Measurements from ENCODE around the gene AGO3.
"Not testable (repeated sequence)": the region's sequence is repeated elsewhere in the genome, so short reads cannot be mapped to it uniquely, and the experiment has no call there.

The AGO3 gene

GRCh38 chr1:35935442-35936388 lies 4.8 kb downstream of the AGO3 start:
- H3K36me3 Mint-ChIP-seq (ENCODE audit: low read depth): peaks cover 2% of the 10 kb centered on the region
- H3K4me1 Mint-ChIP-seq: peaks cover 49% of the 10 kb centered on the region
- H3K9me3 Mint-ChIP-seq: no peaks in the 10 kb centered on the region
- no peak for DNase-seq
- no peak overlapping the region for H3K27ac Mint-ChIP-seq
- H3K27me3 Mint-ChIP-seq: no peaks in the 10 kb centered on the region
- ATAC-seq: no peak
- H3K4me3 Mint-ChIP-seq: no peak overlapping the region

- ATAC-seq: no peak
- peaks cover 5% of the 10 kb centered on the region for H3K36me3 Mint-ChIP-seq (ENCODE audit: low read depth)
- H3K9me3 Mint-ChIP-seq: no peaks in the 10 kb centered on the region
- DNase-seq: no peak
- H3K4me3 Mint-ChIP-seq: no peak overlapping the region
- peaks cover 55% of the 10 kb centered on the region for H3K4me1 Mint-ChIP-seq
- H3K27me3 Mint-ChIP-seq: no peaks in the 10 kb centered on the region
- H3K27ac Mint-ChIP-seq: no peak overlapping the region
These were observed 5.9 kb downstream of the AGO3 start for GRCh38 chr1:35936838-35937237.

GRCh38 chr1:35939484-35939883 lies 8.6 kb downstream of the AGO3 start:
- peaks cover 55% of the 10 kb centered on the region for H3K4me1 Mint-ChIP-seq
- ATAC-seq (no peak), DNase-seq (no peak)
- H3K4me3 Mint-ChIP-seq: no peak overlapping the region
- H3K27ac Mint-ChIP-seq: no peak overlapping the region
- H3K27me3 Mint-ChIP-seq: no peaks in the 10 kb centered on the region
- H3K9me3 Mint-ChIP-seq: no peaks in the 10 kb centered on the region
- H3K36me3 Mint-ChIP-seq (ENCODE audit: low read depth): peaks cover 9% of the 10 kb centered on the region

GRCh38 chr1:35945327-35945726 lies 14.4 kb downstream of the AGO3 start:
- DNase-seq (no peak), ATAC-seq (no peak)
- Mint-ChIP-seq H3K9me3 (no peaks in the 10 kb centered on the region), H3K27ac (no peak overlapping the region), H3K4me1 (peaks cover 54% of the 10 kb centered on the region), H3K4me3 (no peak overlapping the region), H3K27me3 (no peaks in the 10 kb centered on the region), H3K36me3 (ENCODE audit: low read depth) (peaks cover 19% of the 10 kb centered on the region)

- Mint-ChIP-seq H3K27me3 (no peaks in the 10 kb centered on the region), H3K4me1 (peaks cover 37% of the 10 kb centered on the region), H3K4me3 (no peak overlapping the region), H3K9me3 (no peaks in the 10 kb centered on the region), H3K27ac (peak overlapping the region; percentile 33), H3K36me3 (ENCODE audit: low read depth) (peaks cover 14% of the 10 kb centered on the region)
- ATAC-seq: no peak
- DNase-seq: no peak
These were observed 16.6 kb downstream of the AGO3 start for GRCh38 chr1:35947547-35947946.

- Mint-ChIP-seq H3K36me3 (ENCODE audit: low read depth) (peaks cover 11% of the 10 kb centered on the region), H3K4me1 (no peaks in the 10 kb centered on the region), H3K4me3 (no peak overlapping the region), H3K9me3 (no peaks in the 10 kb centered on the region), H3K27me3 (no peaks in the 10 kb centered on the region), H3K27ac (no peak overlapping the region)
- ATAC-seq (no peak), DNase-seq (no peak)
These were observed 27.7 kb downstream of the AGO3 start for GRCh38 chr1:35958558-35958957.

- peaks cover 8% of the 10 kb centered on the region for H3K36me3 Mint-ChIP-seq (ENCODE audit: low read depth)
- no peaks in the 10 kb centered on the region for H3K9me3 Mint-ChIP-seq
- no peak for ATAC-seq
- H3K27me3 Mint-ChIP-seq: no peaks in the 10 kb centered on the region
- no peak overlapping the region for H3K4me3 Mint-ChIP-seq
- H3K4me1 Mint-ChIP-seq: peaks cover 2% of the 10 kb centered on the region
- H3K27ac Mint-ChIP-seq: no peak overlapping the region
- no peak for DNase-seq
These were observed 28.4 kb downstream of the AGO3 start for GRCh38 chr1:35959304-35959703.

GRCh38 chr1:35962952-35963351 lies 32.0 kb downstream of the AGO3 start:
- ATAC-seq: no peak
- Mint-ChIP-seq H3K27me3 (no peaks in the 10 kb centered on the region), H3K27ac (no peak overlapping the region), H3K36me3 (ENCODE audit: low read depth) (peaks cover 7% of the 10 kb centered on the region), H3K4me3 (no peak overlapping the region), H3K9me3 (no peaks in the 10 kb centered on the region), H3K4me1 (peaks cover 5% of the 10 kb centered on the region)
- DNase-seq: no peak

- DNase-seq, H3K27ac Mint-ChIP-seq, H3K4me3 Mint-ChIP-seq, ATAC-seq, H3K4me1 Mint-ChIP-seq, H3K9me3 Mint-ChIP-seq, H3K27me3 Mint-ChIP-seq: not testable (repeated sequence)
- peaks cover 18% of the 10 kb centered on the region for H3K36me3 Mint-ChIP-seq (ENCODE audit: low read depth)
These were observed 33.4 kb downstream of the AGO3 start for GRCh38 chr1:35964277-35964676.

- Mint-ChIP-seq H3K36me3 (ENCODE audit: low read depth) (peaks cover 23% of the 10 kb centered on the region), H3K27ac (no peak overlapping the region), H3K9me3 (no peaks in the 10 kb centered on the region), H3K27me3 (no peaks in the 10 kb centered on the region), H3K4me1 (peaks cover 5% of the 10 kb centered on the region), H3K4me3 (no peak overlapping the region)
- ATAC-seq (no peak), DNase-seq (no peak)
These were observed 37.5 kb downstream of the AGO3 start for GRCh38 chr1:35968396-35968795.

GRCh38 chr1:35971601-35972000 lies 40.7 kb downstream of the AGO3 start:
- H3K27ac Mint-ChIP-seq: no peak overlapping the region
- no peak overlapping the region for H3K4me3 Mint-ChIP-seq
- no peaks in the 10 kb centered on the region for H3K27me3 Mint-ChIP-seq
- DNase-seq: no peak
- H3K36me3 Mint-ChIP-seq (ENCODE audit: low read depth): peaks cover 38% of the 10 kb centered on the region
- no peak for ATAC-seq
- H3K9me3 Mint-ChIP-seq: no peaks in the 10 kb centered on the region
- peaks cover 8% of the 10 kb centered on the region for H3K4me1 Mint-ChIP-seq

GRCh38 chr1:35972631-35973030 lies 41.7 kb downstream of the AGO3 start:
- peaks cover 38% of the 10 kb centered on the region for H3K36me3 Mint-ChIP-seq (ENCODE audit: low read depth)
- ATAC-seq, H3K27ac Mint-ChIP-seq, H3K4me3 Mint-ChIP-seq, DNase-seq, H3K4me1 Mint-ChIP-seq, H3K27me3 Mint-ChIP-seq, H3K9me3 Mint-ChIP-seq: not testable (repeated sequence)

- no peak overlapping the region for H3K27ac Mint-ChIP-seq
- H3K36me3 Mint-ChIP-seq (ENCODE audit: low read depth): peaks cover 19% of the 10 kb centered on the region
These were observed 49.2 kb downstream of the AGO3 start for GRCh38 chr1:35980090-35980489.

GRCh38 chr1:35988237-35988636 lies 57.3 kb downstream of the AGO3 start:
- DNase-seq (no peak), ATAC-seq (no peak)
- Mint-ChIP-seq H3K4me1 (no peaks in the 10 kb centered on the region), H3K9me3 (no peaks in the 10 kb centered on the region), H3K36me3 (ENCODE audit: low read depth) (peaks cover 3% of the 10 kb centered on the region), H3K27ac (no peak overlapping the region), H3K4me3 (no peak overlapping the region), H3K27me3 (no peaks in the 10 kb centered on the region)

More at GRCh38 chr1:35980090-35980489, 49.2 kb downstream of the AGO3 start:
- DNase-seq (no peak), ATAC-seq (no peak)
- Mint-ChIP-seq H3K4me3 (no peak overlapping the region), H3K4me1 (no peaks in the 10 kb centered on the region), H3K9me3 (no peaks in the 10 kb centered on the region), H3K27me3 (no peaks in the 10 kb centered on the region)

- H3K4me1 Mint-ChIP-seq: no peaks in the 10 kb centered on the region
- H3K27ac Mint-ChIP-seq: no peak overlapping the region
- no peaks in the 10 kb centered on the region for H3K27me3 Mint-ChIP-seq
- ATAC-seq (no peak), DNase-seq (no peak)
- peaks cover 4% of the 10 kb centered on the region for H3K36me3 Mint-ChIP-seq (ENCODE audit: low read depth)
- H3K4me3 Mint-ChIP-seq: no peak overlapping the region
- H3K9me3 Mint-ChIP-seq: no peaks in the 10 kb centered on the region
These were observed 76.1 kb downstream of the AGO3 start for GRCh38 chr1:36006941-36007500.
